GM23248 (cell line): ENCODE measurements around the gene PGA5. TPM values are rescaled to one million over a fixed set of nuclear protein-coding genes. Genes with fewer than 3 reads are reported as not detected.

Source experiments
- DNase-seq: peaks from one replicate; pipeline ENCODE4 v3.0.0-alpha.2; 2015
- H2AFZ ChIP-seq: fragments of 200-600 bp; sonication (generic); 2 replicates; pipeline ENCODE4 v1.6.1; 2016; ENCODE audit warnings: antibody characterized with exemption
- H3F3A ChIP-seq: fragments of 200-600 bp; sonication (generic); 2 replicates; pipeline ENCODE4 v1.6.1; 2016; ENCODE audit warnings: mild to moderate bottlenecking, antibody characterized with exemption, mixed run types; ENCODE audit not compliant: insufficient read depth
- H3K27ac ChIP-seq: fragments of 200-600 bp; sonication (generic); 2 replicates; pipeline ENCODE4 v1.5.1; 2016; ENCODE audit warnings: mild to moderate bottlenecking
- H3K27me3 ChIP-seq: fragments of 200-600 bp; sonication (generic); replicated peaks from 2 replicates; pipeline ENCODE4 v1.6.1; 2016; ENCODE audit warnings: mild to moderate bottlenecking; ENCODE audit not compliant: insufficient read depth
- H3K36me3 ChIP-seq: fragments of 200-600 bp; sonication (generic); 2 replicates; pipeline ENCODE4 v1.6.1; 2016; ENCODE audit warnings: low read depth, mild to moderate bottlenecking
- H3K4me1 ChIP-seq: fragments of 200-600 bp; sonication (generic); 2 replicates; pipeline ENCODE4 v1.6.1; 2016; ENCODE audit warnings: mild to moderate bottlenecking; ENCODE audit not compliant: insufficient read depth
- H3K4me2 ChIP-seq: fragments of 200-600 bp; sonication (generic); one replicate; pipeline ENCODE4 v1.6.1; 2016; ENCODE audit warnings: mild to moderate bottlenecking; ENCODE audit not compliant: unreplicated experiment
- H3K4me3 ChIP-seq: fragments of 200-600 bp; sonication (generic); 2 replicates; pipeline ENCODE4 v1.5.1; 2016; ENCODE audit warnings: mild to moderate bottlenecking
- H3K79me2 ChIP-seq: fragments of 200-600 bp; sonication (generic); 2 replicates; pipeline ENCODE4 v1.6.1; 2016; ENCODE audit warnings: mild to moderate bottlenecking; ENCODE audit not compliant: insufficient read depth
- H3K9ac ChIP-seq: fragments of 200-600 bp; sonication (generic); 2 replicates; pipeline ENCODE4 v1.6.1; 2016; ENCODE audit warnings: mild to moderate bottlenecking
- H3K9me2 ChIP-seq: fragments of 200-600 bp; sonication (generic); 2 replicates; pipeline ENCODE4 v1.6.1; 2016; ENCODE audit warnings: mixed run types, mild to moderate bottlenecking, moderate library complexity; ENCODE audit not compliant: insufficient read depth
- H3K9me3 ChIP-seq: fragments of 200-600 bp; sonication (generic); one replicate; pipeline ENCODE4 v1.6.1; 2017; ENCODE audit warnings: low read depth
- H4K20me1 ChIP-seq: fragments of 200-600 bp; sonication (generic); 2 replicates; pipeline ENCODE4 v1.6.0; 2016; ENCODE audit not compliant: insufficient read depth
- EZH2 ChIP-seq: fragments of 200-600 bp; sonication (generic); IDR thresholded peaks from 2 replicates; pipeline ENCODE4 v1.6.1; 2018; ENCODE audit warnings: antibody characterized with exemption, mild to moderate bottlenecking; ENCODE audit not compliant: insufficient read depth, poor library complexity, severe bottlenecking
- EZH2phosphoT487 ChIP-seq: fragments of 200-600 bp; sonication (generic); IDR thresholded peaks from 2 replicates; pipeline ENCODE4 v1.6.1; 2018; ENCODE audit warnings: antibody characterized with exemption, moderate library complexity, mild to moderate bottlenecking, low read depth; ENCODE audit not compliant: insufficient read depth
- WGBS, 2 experiments: methylation state at CpG; one replicate each; pipeline ENCODE4 v1.1.6; 2015 to 2017; ENCODE audit warnings: low lambda C conversion rate in 2 of 2, low coverage in 1 of 2; ENCODE audit errors: missing lambda C conversion rate in 2 of 2; 5-methylcytosine and 5-hydroxymethylcytosine counted together
- in situ Hi-C: fragments of 300-500 bp; cut with MboI; formaldehyde crosslinking; loops from 2 replicates; pipeline ENCODE4 v1.15.0; 2020
- polyA plus RNA-seq: library from polyadenylated mRNA; unstranded; fragments of >200 nt; fragmentation: Nextera tagmentation; extraction: Ambion mirVana; gene quantifications from 2 replicates; pipeline ENCODE4 v1.2.1, GENCODE V29; 2016
- total RNA-seq: library from RNA; depleted of rRNA; stranded (reverse); fragments of >200 nt; shearing (Covaris generic); gene quantifications from 2 replicates; pipeline ENCODE4 v1.2.3, GENCODE V29; 2014

The PGA5 gene
- total and polyA plus RNA-seq, 2 experiments from 2014 or later, result not detected

- H3K4me2 ChIP-seq, result no peak overlapping the region
- no peaks in the 10 kb centered on the region; the same call in 1 of the 2 replicates for H3F3A ChIP-seq
- no peaks in the 10 kb centered on the region for H3K9me2 ChIP-seq
- H3K9ac ChIP-seq, result no peak overlapping the region
- no peak overlapping the region for H3K27ac ChIP-seq
- H3K36me3 ChIP-seq, result no peaks in the 10 kb centered on the region
- H4K20me1 ChIP-seq, result no peaks in the 10 kb centered on the region
- H3K4me1 ChIP-seq, result no peaks in the 10 kb centered on the region
- no peak overlapping the region for H2AFZ ChIP-seq
- H3K9me3 ChIP-seq, result no peaks in the 10 kb centered on the region
- H3K79me2 ChIP-seq, result no peaks in the 10 kb centered on the region
- in situ Hi-C loops, result loop anchor here (10.0 kb wide), 1 partner anchor 120 kb away; no protein-coding TSS in a partner anchor
- no peaks in the 10 kb centered on the region for H3K27me3 ChIP-seq
- H3K4me3 ChIP-seq, result no peak overlapping the region
- TF ChIP-seq EZH2 (no peak), EZH2phosphoT487 (no peak)
- DNase-seq, result no peak
- 96 to 97% methylated on average over 6 of the region's 6 CpGs for WGBS, 2 experiments
Measured at GRCh38 chr11:61264371-61264770, 23.4 kb downstream of the PGA5 start.

GRCh38 chr11:61264795-61265194 lies 23.8 kb downstream of the PGA5 start:
- no peaks in the 10 kb centered on the region for H3K9me2 ChIP-seq
- no peak for DNase-seq
- H3K27me3 ChIP-seq, result no peaks in the 10 kb centered on the region
- no peak overlapping the region for H3K4me2 ChIP-seq
- H3K9ac ChIP-seq, result no peak overlapping the region
- no peaks in the 10 kb centered on the region for H3K4me1 ChIP-seq
- no peak overlapping the region for H3K27ac ChIP-seq
- no peaks in the 10 kb centered on the region; the same call in 1 of the 2 replicates for H3F3A ChIP-seq
- in situ Hi-C loops, result loop anchor here (10.0 kb wide), 1 partner anchor 120 kb away; no protein-coding TSS in a partner anchor
- 86 to 89% methylated on average over 13 to 14 of the region's 14 CpGs for WGBS, 2 experiments
- H3K4me3 ChIP-seq, result no peak overlapping the region
- TF ChIP-seq EZH2phosphoT487, result no peak
- no peak for TF ChIP-seq EZH2
- H4K20me1 ChIP-seq, result no peaks in the 10 kb centered on the region
- no peaks in the 10 kb centered on the region for H3K79me2 ChIP-seq
- H2AFZ ChIP-seq, result no peak overlapping the region
- H3K36me3 ChIP-seq, result no peaks in the 10 kb centered on the region
- no peaks in the 10 kb centered on the region for H3K9me3 ChIP-seq

GRCh38 chr11:61265357-61265756 lies 24.4 kb downstream of the PGA5 start:
- no peak overlapping the region for H3K9ac ChIP-seq
- no peak overlapping the region for H2AFZ ChIP-seq
- no peaks in the 10 kb centered on the region for H3K9me3 ChIP-seq
- DNase-seq, result no peak
- peaks cover 4% of the 10 kb centered on the region; the same call in 1 of the 2 replicates for H3K4me1 ChIP-seq
- no peaks in the 10 kb centered on the region for H4K20me1 ChIP-seq
- H3F3A ChIP-seq, result peaks cover 3% of the 10 kb centered on the region; the same call in 1 of the 2 replicates
- H3K9me2 ChIP-seq, result no peaks in the 10 kb centered on the region
- H3K79me2 ChIP-seq, result no peaks in the 10 kb centered on the region
- in situ Hi-C loops, result loop anchor here (10.0 kb wide), 1 partner anchor 119 kb away; no protein-coding TSS in a partner anchor
- no peak overlapping the region for H3K27ac ChIP-seq
- WGBS, 2 experiments, result 80 to 81% methylated on average over 14 of the region's 14 CpGs
- H3K4me2 ChIP-seq, result no peak overlapping the region
- H3K4me3 ChIP-seq, result no peak overlapping the region
- TF ChIP-seq EZH2, result no peak
- no peak for TF ChIP-seq EZH2phosphoT487
- H3K36me3 ChIP-seq, result no peaks in the 10 kb centered on the region
- H3K27me3 ChIP-seq, result no peaks in the 10 kb centered on the region

- TF ChIP-seq EZH2 (no peak), EZH2phosphoT487 (no peak)
- in situ Hi-C loops, result loop anchor here (10.0 kb wide), 1 partner anchor 118 kb away; no protein-coding TSS in a partner anchor
Measured at GRCh38 chr11:61266602-61267001, 25.6 kb downstream of the PGA5 start.

GRCh38 chr11:61267437-61267841 lies 26.5 kb downstream of the PGA5 start:
- Histone ChIP-seq H3K27me3 (no peaks in the 10 kb centered on the region), H3K9me2 (no peaks in the 10 kb centered on the region), H3K9ac (no peak overlapping the region), H3K27ac (no peak overlapping the region), H3K4me2 (no peak overlapping the region), H3F3A (peaks cover 10% of the 10 kb centered on the region), H4K20me1 (no peaks in the 10 kb centered on the region), H3K79me2 (no peaks in the 10 kb centered on the region), H3K4me3 (no peak overlapping the region), H3K4me1 (peaks cover 10% of the 10 kb centered on the region), H3K36me3 (no peaks in the 10 kb centered on the region), H2AFZ (no peak overlapping the region), H3K9me3 (no peaks in the 10 kb centered on the region)
- DNase-seq, result no peak
- 60% methylated on average over 6 of the region's 6 CpGs for WGBS, 2 experiments
- in situ Hi-C loops, result loop anchor here (10.0 kb wide), 1 partner anchor 117 kb away; no protein-coding TSS in a partner anchor
- TF ChIP-seq EZH2 (no peak), EZH2phosphoT487 (no peak)

More at GRCh38 chr11:61266602-61267001, 25.6 kb downstream of the PGA5 start:
- Histone ChIP-seq H3K27ac (no peak overlapping the region), H2AFZ (no peak overlapping the region), H3K9ac (no peak overlapping the region), H3K79me2 (no peaks in the 10 kb centered on the region), H3K9me3 (no peaks in the 10 kb centered on the region), H4K20me1 (no peaks in the 10 kb centered on the region), H3K27me3 (no peaks in the 10 kb centered on the region), H3K36me3 (no peaks in the 10 kb centered on the region), H3K9me2 (no peaks in the 10 kb centered on the region), H3K4me2 (no peak overlapping the region), H3K4me1 (peaks cover 10% of the 10 kb centered on the region), H3K4me3 (no peak overlapping the region), H3F3A (peaks cover 10% of the 10 kb centered on the region)
- WGBS, 2 experiments, result 86 to 90% methylated on average over 4 of the region's 4 CpGs
- peak; percentile 38 for DNase-seq
